OCI-LY1 (cell line): ENCODE results near the gene RAB18.

Experiments
- CTCF ChIP-seq: fragments of 200-600 bp; sonication (generic), shearing (Covaris generic); IDR thresholded peaks from 2 replicates; pipeline ENCODE4 v1.5.1; 2017; ENCODE audit warnings: mild to moderate bottlenecking, antibody characterized with exemption, low read length, moderate library complexity, mixed read lengths
- EZH2 ChIP-seq: fragments of 200-600 bp; sonication (generic), shearing (Covaris generic); IDR thresholded peaks from 2 replicates; pipeline ENCODE4 v1.8.0; 2017; ENCODE audit warnings: borderline replicate concordance, mixed run types, mild to moderate bottlenecking, antibody characterized with exemption, low read length, moderate library complexity, mixed read lengths

- no peak for TF ChIP-seq EZH2
- no peak for TF ChIP-seq CTCF
Observed at GRCh38 chr10:27454837-27455236, 49.3 kb upstream of the RAB18 start.
